IPS-18c (cell line): Measurements from ENCODE around the gene XPOT.

Experiments used
- H3K4me3 ChIP-seq: 2 replicates; pipeline ENCODE4 v1.7.0; 2013; ENCODE audit warnings: low read depth, mild to moderate bottlenecking, low read length, moderate library complexity; ENCODE audit not compliant: insufficient read depth
- H3K9me3 ChIP-seq: one replicate; pipeline ENCODE4 v1.6.1; 2013; ENCODE audit warnings: mild to moderate bottlenecking, low read length, moderate library complexity; ENCODE audit not compliant: control insufficient read depth, insufficient read depth

The XPOT gene

DNA sequence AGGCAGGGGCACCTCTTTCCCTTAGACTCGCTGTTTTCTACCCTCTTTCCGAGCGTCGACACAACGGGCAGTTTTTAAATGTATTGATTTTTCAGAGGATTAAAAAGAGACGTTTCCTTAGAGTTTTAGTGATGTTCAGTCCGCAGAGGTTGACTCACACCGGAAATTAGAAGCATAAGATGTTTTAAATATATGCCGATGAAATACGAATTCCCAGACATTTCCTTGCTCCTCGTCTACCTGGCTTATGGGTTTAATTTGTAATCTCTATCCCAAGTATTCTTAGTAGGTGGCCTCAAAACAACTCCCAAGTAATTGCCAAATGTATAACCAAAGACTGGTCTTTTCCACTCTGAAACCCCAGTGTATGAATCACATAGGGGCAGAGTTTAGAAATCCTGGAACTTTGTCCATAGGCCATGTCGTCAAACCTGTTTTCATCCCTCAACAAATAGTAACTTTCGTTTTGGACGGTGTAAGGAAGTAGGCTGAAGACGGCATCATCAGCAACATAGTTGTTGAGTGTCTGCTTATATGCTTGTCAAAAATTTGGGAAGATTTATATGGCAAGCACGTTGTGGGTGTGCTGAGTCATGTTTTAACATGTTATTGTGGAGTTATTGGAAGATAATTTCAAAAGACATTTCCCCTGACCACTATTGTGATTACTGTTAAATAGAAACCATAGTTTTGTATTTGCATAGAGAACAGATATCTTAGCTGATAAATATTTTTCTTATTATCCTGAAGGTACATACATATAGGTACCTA lies 48.6 kb downstream of the XPOT start:
- peak overlapping the region; percentile 90 for H3K4me3 ChIP-seq
- no peaks in the 10 kb centered on the region for H3K9me3 ChIP-seq

DNA sequence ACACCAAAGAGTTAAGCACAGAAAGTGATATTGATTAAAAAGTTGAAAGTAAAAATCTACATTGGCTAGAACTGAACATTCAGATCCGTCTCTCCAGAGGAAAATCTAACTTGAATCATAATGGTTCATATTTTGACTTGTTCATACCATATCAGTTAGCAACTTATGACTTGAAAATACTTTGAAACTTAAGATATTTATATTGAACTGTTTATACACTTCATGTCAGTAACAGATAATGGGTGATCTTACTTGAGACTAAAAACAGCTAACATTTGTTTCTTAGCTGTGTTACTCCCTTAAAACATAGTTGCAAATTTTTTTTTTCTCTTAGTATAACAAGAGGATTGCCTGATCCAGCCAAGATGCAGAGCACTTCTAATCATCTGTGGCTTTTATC lies 51.3 kb downstream of the XPOT start:
- no peak overlapping the region for H3K4me3 ChIP-seq
- no peaks in the 10 kb centered on the region for H3K9me3 ChIP-seq

DNA sequence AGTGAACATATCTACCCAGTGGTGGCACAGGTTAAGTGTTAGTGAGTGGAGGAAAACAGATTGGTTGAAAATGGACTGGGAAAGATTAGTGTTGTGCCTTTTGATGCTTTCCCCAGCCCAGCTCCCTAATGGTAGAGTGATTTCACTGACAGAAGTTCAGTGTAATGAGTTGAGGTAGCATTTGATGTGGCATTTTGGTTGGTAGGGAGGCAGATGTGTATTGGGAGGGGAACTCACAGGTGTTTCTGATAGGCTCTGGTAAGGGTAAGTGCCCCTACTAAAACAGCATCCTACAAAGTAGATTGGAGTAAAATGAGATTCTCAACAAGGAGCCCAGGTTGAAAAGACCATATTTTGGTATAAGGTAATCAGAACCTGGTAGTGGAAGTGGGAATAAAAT lies 51.9 kb downstream of the XPOT start:
- no peaks in the 10 kb centered on the region for H3K9me3 ChIP-seq
- H3K4me3 ChIP-seq = no peak overlapping the region

DNA sequence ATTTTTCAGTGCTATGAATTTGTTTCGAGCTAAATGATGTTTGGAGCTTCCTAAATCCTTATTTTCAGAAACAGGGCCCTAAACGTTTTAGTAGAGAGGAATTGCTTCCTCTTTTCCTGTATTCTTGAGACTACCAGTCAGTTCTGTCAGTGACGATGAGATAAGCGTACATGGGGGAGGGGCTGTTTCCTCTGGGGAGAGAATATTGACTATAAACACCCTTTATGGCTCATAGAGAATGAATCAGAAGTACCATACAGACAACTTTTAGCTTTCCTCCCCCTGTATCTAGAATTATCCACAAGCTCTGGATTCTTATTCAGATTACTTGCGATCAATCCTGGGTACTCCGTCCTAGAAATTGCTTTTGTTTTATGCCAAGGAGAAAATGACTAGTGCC lies 52.8 kb downstream of the XPOT start:
- no peak overlapping the region for H3K4me3 ChIP-seq
- no peaks in the 10 kb centered on the region for H3K9me3 ChIP-seq

DNA sequence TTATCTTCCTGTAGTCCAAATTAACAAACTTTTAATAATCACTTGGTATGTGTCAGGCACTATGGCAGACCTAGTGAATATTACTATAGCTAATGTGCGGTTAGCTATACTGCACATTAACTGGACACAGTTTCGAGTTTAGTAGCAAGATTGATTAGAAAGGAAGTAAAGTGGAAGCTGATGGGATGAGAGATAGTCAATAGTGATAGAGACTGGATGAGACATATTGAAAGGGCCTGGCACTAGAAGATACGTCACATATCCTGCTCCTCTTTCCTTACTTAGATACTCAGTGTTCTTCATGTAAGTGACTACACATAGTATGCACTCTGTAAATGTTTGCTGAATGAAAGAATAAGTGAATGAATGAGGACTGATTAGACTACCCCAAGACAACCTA lies 53.3 kb downstream of the XPOT start:
- Histone ChIP-seq H3K9me3 (no peaks in the 10 kb centered on the region), H3K4me3 (no peak overlapping the region)

DNA sequence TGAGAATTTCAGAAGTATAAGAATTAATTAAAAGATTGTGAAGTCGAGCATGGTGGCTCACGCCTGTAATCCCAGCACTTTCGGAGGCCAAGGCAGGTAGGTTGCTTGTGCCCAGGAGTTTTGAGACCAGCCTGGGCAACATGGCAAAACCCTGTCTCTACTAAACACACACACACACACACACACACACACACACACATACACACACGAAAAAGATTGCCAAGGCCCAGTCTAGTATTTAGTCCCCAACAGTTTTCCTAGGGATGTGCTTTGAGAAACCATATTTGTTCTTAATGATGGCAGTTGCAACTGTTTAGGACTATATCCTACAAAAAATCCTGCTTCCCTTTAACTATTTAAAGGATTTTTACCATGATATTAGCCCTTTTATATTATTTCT lies 53.7 kb downstream of the XPOT start:
- Histone ChIP-seq H3K9me3 (no peaks in the 10 kb centered on the region), H3K4me3 (no peak overlapping the region)

DNA sequence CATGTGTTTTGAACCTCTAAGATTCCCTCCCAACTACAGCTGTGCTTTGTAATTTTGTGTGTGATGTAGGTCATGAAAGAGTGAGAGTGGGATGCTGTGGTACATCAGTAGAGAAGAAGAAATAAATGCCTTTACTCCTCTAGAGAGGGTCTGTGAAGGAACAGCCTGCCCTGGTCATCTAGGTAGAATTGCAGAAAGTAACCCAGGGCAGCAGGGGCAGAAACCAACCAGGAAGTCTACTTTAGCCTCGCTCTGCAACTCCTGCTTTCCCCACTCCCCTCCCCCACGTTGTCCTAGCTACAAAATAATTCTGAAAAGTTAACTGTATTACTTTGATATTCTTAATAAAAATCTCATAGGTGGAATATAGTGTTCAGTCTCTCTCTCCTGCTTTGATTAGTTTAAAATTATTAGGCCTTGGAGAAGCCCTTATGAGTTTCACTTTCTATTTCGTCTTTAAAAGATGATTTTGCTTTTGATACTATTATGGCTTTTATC lies 55.3 kb downstream of the XPOT start:
- Histone ChIP-seq H3K4me3 (no peak overlapping the region), H3K9me3 (no peaks in the 10 kb centered on the region)

DNA sequence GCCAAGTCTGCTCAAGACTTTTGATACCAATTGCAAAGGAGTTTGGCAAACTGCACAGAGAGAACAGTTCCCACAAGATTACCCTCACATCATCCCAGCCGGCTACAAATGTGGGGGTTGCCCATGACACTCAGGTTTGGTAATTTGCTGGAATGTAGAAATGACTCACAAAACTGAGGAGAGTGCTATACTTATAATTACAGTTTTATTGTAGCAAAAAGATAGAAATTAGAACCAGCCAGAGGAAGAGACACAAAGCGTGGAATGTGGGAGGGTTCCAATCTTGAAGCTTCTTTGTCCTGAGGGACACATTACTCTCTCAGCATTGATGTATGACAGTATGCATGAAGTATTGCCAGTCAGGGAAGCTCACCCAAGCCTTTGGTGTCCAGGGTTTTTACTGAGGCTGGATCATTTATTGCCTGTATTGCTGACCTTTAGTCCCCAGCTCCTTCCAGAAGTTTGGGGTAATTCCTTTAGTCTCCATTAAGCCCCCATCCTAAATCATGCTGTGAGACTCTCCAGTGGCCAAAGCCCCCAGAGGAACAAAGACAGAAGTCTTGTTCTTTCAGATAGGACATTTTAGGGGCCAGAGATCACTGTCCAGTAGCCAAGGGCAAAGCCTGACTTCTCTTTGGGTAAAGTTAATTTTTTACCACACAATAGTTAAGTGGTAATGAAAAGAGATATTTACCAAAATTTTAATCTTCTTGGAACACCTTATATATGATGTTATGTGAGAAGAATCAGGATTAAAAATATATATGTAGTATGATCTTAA lies 57.6 kb downstream of the XPOT start:
- no peaks in the 10 kb centered on the region for H3K9me3 ChIP-seq
- H3K4me3 ChIP-seq = no peak overlapping the region

DNA sequence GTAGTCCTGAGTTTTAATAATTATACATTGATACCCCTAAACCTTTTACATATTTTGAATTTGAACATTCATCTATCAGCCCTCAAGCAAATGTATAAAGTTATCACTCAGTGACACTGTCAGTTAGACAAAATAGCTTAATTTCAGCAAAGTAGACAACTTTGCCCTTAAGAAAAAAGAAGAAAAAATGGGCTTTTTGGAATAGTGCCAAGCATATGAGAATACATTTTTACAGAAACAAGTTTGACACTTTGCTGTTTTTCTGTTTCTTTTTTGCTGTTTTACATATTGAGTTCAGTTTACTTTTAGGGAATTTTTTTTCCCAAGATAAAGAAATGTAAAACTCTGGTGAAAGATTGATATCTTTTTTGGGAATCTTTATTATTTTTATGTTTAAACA lies 62.0 kb downstream of the XPOT start:
- no peaks in the 10 kb centered on the region for H3K9me3 ChIP-seq

DNA sequence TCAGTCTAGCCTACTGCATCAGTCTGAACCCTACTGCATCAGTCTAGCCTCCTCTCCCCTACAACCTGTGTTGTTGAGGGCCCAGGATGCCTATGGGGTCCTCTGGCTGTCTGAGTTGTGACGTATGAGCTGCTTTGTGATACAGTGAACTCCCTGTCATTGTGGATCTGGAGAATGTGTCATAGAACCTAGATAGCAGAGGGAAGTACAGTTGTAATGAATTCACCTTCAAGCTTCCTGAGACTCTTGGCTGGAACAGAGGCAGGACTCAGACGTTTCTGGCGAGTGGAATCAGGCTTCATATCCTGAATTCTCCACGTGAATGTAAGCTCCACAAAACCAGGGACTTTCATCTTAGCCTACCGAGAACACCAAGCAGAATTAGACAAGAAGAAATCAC lies 64.8 kb downstream of the XPOT start:
- Histone ChIP-seq H3K4me3 (no peak overlapping the region), H3K9me3 (no peaks in the 10 kb centered on the region)

More for the DNA sequence above, 62.0 kb downstream of the XPOT start:
- no peak overlapping the region for H3K4me3 ChIP-seq

DNA sequence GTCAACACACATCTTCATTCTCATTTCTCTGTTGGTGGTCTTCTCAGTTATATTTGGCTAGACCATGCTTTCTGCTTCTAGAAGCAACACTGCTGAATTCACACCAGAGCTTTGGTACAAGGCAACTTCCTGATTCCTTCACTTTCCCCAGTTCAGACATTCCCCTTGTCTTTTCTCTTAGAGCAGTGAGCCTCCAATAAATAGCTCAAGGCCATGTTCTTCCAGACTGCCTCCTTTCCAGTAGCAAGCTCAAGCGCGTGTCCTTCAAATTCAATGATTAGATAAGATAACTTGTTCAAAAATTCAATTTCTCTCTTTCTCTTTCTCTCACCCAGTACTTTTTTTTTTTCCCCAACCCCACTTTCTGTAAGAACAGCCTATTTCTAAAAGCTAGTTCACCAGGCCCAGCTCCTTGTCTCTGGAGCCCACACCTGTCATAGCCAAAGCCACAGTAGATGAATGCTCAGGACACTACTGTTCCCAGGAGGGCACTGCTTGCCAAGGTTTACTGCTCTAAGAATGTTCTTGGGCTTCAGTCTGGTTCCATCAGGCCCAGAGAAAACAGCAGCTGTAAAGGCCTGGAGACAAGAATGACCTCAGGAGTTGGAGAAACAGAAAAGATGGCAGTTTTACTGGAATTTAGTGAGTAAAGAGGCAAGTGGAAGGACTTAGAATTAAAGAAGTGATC lies 65.4 kb downstream of the XPOT start:
- H3K4me3 ChIP-seq = no peak overlapping the region
- no peaks in the 10 kb centered on the region for H3K9me3 ChIP-seq

DNA sequence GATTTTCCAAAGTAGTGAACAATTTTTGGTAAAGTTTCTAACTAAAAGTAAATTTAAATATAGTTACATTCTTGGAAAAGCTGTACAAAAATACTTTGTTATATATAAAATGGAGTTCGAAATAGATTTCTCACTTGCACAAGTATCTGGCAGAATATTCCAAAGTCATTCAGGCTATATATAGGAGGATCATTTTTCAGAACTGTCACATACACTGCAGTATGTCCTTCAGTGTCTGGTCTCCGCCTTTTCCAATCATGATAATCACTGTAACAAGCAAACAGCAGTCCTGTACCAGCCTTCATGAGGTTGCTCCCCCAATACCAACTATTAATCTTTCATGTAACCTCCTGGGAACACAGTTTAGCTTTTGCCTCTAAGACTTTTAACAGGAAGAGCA lies 66.3 kb downstream of the XPOT start:
- no peak overlapping the region for H3K4me3 ChIP-seq
- H3K9me3 ChIP-seq = no peaks in the 10 kb centered on the region

DNA sequence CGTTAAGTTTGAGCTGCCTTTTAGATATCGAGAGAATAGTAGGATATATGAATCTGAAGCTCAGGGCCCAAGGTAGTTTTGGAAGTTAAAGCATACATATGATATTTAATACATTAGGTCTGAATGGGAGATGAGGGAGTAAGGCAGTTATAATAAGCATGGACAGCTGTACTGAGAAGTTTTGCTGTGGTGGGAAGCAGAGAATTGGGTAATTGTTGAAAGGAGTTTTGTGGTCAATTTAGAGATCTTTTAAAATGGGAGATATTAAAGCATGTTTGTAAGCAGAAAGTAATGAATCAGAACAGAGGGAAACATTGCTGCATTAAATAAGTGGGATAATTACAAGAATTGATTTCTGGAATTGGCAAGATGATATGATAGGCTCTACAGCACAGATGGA lies 69.0 kb downstream of the XPOT start:
- no peak overlapping the region for H3K4me3 ChIP-seq
- H3K9me3 ChIP-seq = no peaks in the 10 kb centered on the region

DNA sequence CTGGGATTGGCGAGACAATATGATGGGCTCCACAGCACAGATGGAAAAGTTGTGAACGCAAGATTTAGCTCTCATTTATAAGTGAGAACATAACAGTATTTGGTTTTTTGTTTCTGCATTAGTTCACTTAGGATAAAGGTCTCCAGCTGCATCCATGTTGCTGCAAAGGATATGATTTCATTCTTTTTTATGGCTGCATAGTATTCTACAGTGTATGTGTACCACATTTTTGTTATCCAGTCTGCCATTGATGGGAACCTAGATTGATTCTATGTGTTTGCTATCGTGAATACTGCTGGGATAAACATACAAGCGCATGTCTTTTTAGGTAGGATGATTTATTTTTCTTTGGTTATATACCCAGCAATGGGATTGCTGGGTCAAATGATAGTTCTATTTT lies 71.3 kb downstream of the XPOT start:
- Histone ChIP-seq H3K9me3 (no peaks in the 10 kb centered on the region), H3K4me3 (no peak overlapping the region)

DNA sequence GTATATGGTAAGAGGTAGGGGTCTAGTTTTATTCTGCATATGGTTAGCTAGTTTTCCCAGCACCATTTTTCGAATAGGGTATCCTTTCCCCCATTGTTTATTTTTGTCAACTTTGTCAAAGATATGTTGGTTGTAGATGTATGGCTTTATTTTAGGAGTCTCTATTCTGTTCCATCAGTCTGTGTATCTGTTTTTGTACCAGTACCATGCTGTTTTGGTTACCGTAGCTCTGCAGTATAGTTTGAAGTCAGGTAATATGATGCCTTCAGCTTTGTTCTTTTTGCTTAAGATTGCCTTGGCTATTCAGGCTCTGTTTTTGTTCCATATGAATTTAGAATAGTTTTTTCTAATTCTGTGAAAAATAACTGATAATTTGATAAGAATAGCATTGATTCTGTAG lies 72.7 kb downstream of the XPOT start:
- Histone ChIP-seq H3K9me3 (no peaks in the 10 kb centered on the region), H3K4me3 (no peak overlapping the region)

DNA sequence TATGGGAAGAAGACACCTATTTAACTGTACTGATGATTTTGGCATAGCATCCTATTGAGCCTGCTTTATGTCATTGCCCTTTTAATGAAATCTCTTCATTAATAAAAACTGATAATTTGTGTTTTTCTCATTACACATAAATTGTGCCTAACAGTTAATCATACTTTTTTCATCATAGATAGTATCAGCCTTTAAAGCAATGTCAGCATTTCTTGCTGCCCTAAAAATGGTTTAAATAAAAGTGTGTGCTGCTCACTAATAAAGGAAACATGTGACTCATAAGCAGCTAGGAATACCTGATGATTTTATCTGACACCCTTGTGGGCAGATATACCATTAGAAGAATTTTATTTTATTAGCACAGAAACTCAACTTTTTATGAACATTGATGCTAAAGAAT lies 74.5 kb downstream of the XPOT start:
- Histone ChIP-seq H3K9me3 (no peaks in the 10 kb centered on the region), H3K4me3 (no peak overlapping the region)

DNA sequence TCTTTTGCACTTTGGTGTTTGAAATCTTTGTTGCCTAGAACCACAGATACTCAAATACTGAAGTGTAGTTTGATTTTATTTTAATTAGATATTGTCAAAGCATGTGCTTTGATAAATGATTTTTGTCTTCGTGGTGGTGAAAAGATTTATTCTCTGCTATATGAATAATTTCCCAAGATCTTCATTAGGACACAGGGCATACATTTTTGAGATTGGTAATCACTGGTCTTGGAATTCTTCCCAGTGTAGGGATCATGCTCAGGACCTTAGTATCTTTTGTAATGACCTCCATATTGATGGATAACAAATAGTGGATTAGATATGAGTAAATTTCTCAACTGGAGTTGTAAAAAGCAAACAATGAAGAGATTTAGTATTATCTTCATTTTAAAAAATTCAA lies 76.0 kb downstream of the XPOT start:
- Histone ChIP-seq H3K4me3 (no peak overlapping the region), H3K9me3 (no peaks in the 10 kb centered on the region)

DNA sequence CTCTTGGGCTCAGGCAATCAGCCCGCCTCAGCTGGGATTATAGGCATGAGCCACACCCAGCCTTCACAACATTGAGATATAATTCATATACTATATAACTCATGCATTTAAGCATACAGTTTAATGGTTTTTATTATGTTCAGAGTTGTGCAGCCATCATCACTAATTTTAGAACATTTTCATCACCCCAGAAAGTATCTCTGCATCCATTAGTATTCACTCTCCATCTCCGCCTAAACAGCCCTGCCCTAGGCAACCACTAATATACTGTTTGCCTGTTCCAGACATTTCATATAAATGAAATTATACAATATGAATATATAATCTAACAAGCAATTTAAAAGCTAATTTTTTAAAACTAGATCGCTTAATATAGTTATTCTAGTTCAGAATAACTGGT lies 82.5 kb downstream of the XPOT start:
- no peak overlapping the region for H3K4me3 ChIP-seq
- H3K9me3 ChIP-seq = no peaks in the 10 kb centered on the region
